Measurements from ENCODE around the gene ZNF569. TPM values are rescaled to one million over a fixed set of nuclear protein-coding genes. Genes with fewer than 3 reads are reported as not detected.
"Not testable (repeated sequence)": the region's sequence is repeated elsewhere in the genome, so short reads cannot be mapped to it uniquely, and the experiment has no call there.

ZNF569 gene
- total RNA-seq, 2 donors from 2014 or later = 6.1 to 6.8 TPM

DNA sequence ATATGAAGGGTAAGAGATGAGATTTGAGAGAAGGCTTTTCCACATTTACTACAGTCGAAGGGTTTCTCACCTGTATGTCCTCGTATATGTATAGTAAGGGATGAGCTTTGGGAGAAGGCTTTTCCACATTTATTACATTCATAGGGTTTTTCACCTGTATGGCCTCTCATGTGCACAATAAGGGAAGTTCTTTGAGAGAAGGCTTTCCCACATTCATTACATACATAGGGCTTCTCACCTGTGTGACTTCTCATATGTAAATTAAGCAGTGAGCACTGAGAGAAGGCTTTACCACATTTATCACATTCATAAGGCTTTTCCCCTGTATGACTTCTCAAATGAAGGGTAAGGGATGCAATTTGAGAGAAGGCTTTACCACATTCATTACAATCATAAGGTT, 54.5 kb downstream of the ZNF569 start:
- intact Hi-C loops (cut with DNase I) = no loop called here
- no peak for DNase-seq
- ATAC-seq = no peak

DNA sequence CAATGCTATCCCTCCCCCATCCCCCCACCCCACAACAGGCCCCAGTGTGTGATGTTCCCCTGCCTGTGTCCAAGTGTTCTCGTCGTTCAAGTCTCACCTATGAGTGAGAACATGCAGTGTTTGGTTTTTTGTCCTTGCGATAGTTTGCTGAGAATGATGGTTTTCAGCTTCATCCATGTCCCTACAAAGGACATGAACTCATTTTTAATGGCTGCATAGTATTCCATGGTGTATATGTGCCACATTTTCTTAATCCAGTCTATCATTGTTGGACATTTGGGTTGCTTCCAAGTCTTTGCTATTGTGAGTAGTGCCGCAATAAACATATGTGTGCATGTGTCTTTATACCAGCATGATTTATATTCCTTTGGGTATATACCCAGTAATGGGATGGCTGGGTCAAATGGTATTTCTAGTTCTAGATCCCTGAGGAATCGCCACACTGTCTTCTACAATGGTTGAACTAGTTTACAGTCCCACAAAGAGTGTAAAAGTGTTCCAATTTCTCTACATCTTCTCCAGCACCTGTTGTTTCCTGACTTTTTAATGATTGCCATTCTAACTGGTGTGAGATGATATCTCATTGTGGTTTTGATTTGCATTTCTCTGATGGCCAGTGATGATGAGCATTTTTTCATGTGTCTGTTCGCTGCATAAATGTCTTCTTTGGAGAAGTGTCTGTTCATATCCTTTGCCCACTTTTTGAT, 61.0 kb downstream of the ZNF569 start:
- ATAC-seq; intact Hi-C loops (cut with DNase I); DNase-seq: not testable (repeated sequence)

DNA sequence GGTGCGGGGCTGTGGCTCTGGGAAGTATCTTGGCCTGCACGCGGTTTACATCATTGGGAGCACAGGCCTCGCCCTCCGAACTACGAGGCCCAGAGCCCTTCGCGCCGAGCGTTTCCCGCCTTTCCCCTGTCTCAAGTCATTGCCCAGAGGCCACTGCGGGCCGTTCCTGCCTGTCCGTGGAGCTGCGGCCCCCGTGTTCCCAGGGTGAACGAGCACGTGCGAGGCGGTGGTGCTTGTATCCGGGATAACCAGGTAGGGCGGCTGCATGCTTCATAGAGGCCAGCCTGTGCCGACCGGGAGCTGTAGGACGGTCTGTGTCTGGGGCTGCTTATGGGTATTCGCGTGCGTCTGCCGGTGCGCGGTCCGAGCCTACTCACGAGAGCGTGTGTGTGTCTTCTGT, 63.8 kb downstream of the ZNF569 start:
- DNase-seq (no peak), ATAC-seq (no peak)
- intact Hi-C loops (cut with DNase I) = no loop called here

DNA sequence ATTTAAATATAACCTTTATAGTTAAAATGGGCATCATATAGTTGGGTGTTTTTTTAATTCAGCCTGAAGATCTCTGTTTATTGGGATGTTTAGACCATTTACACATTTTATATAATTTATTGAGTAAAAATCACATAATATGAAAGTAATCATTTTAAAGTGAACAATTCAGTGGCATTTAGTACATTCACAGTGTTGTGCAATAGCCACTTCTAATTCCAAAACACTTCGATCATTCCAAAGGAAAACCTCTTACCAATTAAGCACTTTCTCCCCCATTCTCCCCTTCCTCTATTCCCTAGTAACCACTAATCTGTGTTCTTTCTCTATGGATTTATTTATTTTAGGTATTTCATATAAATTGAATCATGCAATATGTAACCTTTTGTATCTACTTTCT, 66.2 kb downstream of the ZNF569 start:
- DNase-seq (no peak), ATAC-seq (no peak)
- intact Hi-C loops (cut with DNase I) = no loop called here

DNA sequence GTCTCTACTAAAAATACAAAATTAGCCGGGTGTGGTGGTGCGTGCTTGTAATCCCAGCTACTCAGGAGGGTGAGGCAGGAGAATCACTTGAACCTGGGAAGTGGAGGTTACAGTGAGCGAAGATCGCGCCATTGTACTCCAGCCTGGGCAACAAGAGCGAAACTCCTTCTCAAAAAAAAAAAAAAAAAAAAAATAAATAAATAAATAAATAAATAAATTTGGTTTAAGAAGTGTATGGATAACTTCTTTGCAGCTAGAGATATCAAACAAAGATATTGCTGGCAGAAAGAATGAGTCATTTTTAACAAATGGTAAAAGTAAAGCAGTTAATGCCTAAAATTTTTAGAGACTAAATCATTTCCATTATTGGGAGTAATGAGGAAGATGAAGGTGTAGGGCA, 75.8 kb downstream of the ZNF569 start:
- DNase-seq; intact Hi-C loops (cut with DNase I); ATAC-seq: not testable (repeated sequence)

DNA sequence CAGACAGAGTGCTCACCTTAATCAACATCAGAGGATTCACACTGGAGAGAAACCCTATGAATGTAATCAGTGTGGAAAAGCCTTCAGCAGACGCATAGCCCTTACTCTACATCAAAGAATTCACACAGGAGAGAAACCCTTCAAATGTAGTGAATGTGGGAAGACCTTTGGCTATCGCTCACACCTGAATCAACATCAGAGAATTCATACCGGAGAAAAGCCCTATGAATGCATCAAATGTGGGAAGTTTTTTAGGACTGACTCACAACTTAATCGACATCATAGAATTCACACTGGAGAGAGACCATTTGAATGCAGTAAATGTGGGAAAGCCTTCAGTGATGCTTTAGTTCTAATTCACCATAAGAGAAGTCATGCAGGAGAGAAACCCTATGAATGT, 78.0 kb downstream of the ZNF569 start:
- intact Hi-C loops (cut with DNase I) = no loop called here

DNA sequence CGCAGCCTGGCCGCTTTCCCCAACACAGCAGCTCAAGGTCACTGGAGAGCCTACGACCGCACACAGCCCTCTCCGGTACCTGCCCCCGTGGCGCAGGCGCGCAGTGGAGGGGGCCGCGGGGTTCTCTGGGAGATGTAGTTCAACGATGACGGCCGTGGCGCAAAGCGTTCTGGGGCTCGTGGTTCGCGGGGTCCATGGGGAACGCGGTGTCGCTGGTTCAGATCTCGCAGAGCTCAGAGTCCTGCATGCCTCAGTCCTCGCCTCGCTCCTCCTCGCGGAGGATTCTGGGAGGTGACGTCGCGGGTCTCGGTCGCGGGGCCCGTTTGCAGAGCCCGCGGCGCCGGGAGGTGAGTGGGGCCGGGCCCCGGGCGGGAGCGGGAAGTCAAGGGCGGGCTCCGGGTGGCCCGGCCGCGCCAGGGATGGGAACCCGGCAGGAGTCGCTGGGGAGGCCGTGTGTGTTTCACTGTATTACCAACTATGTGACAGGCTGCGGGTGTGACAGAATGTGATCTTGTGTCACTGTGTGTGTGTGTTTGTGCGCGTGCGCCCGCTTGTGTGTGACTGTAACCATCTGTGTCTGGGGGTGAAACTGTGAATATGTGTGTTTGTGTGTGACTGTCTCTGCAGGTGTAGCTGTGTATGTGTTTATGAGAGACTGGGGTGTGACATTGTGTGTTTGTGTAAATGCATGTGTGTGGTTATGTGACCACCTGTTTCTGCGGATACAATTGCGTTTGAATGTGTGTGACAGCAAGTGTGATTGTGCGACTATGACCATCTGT, 96.2 kb downstream of the ZNF569 start, which contains the start of gene ZNF527:
Gene ZNF527 (plus strand): TSS at position 220 of the 782 bp plus-strand sequence. CDS start 3,100 bp downstream, outside the sequence.
- ATAC-seq (peak; percentile 100), DNase-seq (peak; percentile 99)
- intact Hi-C loops (cut with DNase I) = loop anchor here in 1 of 2 donors (5.0 kb wide), 1 partner anchor 96 kb away; the partner anchor contains the start of genes ZNF569 and ZNF570

More for the DNA sequence above, 78.0 kb downstream of the ZNF569 start:
- ATAC-seq (no peak), DNase-seq (no peak)

DNA sequence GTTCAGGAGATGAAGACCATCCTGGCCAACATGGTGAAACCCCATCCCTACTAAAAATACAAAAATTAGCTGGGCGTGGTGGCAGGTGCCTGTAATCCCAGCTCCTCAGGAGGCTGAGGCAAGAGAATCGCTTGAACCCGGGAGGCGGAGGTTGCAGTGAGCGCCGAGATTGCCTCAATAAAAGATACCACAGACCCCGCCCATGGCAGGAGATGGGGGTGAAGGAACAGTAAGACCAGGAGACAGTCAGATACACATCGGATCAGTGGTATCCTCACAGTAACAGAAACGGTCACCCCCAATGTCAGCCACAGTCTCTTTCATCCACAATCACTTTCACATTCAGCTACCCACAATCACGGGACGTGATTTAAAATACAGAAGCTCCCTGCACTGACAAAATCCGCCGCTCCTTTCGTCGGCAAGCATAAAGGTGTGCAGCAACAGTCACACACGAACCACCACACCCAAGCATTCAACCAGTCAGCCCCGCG, 96.8 kb downstream of the ZNF569 start:
- peak in 1 of 2 donors; percentile 17 for ATAC-seq
- intact Hi-C loops (cut with DNase I) = loop anchor here in 1 of 2 donors (5.0 kb wide), 1 partner anchor 97 kb away; the partner anchor contains the start of genes ZNF569 and ZNF570
- not testable (repeated sequence) for DNase-seq

DNA sequence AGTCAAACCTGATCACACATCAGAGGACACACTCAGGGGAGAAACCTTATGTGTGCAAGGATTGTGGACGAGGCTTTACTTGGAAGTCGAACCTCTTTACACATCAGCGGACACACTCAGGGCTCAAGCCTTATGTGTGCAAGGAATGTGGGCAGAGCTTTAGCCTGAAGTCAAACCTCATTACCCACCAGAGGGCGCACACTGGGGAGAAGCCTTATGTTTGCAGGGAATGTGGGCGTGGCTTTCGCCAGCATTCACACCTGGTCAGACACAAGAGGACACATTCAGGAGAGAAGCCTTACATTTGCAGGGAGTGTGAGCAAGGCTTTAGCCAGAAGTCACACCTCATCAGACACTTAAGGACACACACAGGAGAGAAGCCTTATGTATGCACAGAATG, 104.5 kb downstream of the ZNF569 start:
- intact Hi-C loops (cut with DNase I) = no loop called here
- ATAC-seq (no peak), DNase-seq (no peak)

DNA sequence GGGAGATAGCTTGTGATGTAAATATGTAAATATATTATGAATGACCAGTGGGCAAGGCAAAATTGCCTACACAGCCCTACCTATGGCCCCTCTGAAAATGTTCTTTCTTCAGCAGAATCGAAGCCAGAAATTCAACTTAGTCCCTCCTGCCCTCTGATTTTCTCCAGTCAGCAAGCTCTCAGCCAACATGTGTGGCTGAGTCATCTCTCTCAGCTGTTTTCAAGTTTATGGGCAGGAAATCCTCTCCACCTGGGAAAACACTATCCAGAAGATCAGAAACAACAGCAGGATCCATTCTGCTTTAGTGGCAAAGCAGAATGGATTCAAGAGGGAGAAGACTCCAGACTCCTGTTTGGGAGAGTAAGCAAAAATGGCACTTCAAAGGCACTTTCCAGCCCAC, 105.2 kb downstream of the ZNF569 start:
- intact Hi-C loops (cut with DNase I) = no loop called here
- DNase-seq (no peak), ATAC-seq (no peak)

Other genes starting within 250 kb of the ZNF569 start
- gene ZNF383, start 249.2 kb downstream of the ZNF569 start, total RNA-seq = 10 to 100 TPM in 1 of 2 donors, 1 to 10 TPM in 1; 8.5 to 10.5 TPM
- gene ZNF527, start 96.3 kb downstream of the ZNF569 start, total RNA-seq = 1 to 10 TPM; 6.1 to 7.1 TPM
- gene ZNF570, start 1.9 kb upstream of the ZNF569 start, total RNA-seq = 1 to 10 TPM; 6.3 to 6.5 TPM
- gene ZNF793, start 39.5 kb upstream of the ZNF569 start, total RNA-seq = 1 to 10 TPM; 5.1 to 6.3 TPM
- gene ZNF571, start 127.3 kb upstream of the ZNF569 start, total RNA-seq = 1 to 10 TPM; 3.4 to 4.5 TPM
- gene ZNF540, start 127.4 kb upstream of the ZNF569 start, total RNA-seq = 1 to 10 TPM; 5.3 to 7.4 TPM
- 1 to 10 TPM; 5.8 to 7.3 TPM for gene ZFP30, start 188.0 kb upstream of the ZNF569 start, total RNA-seq